Heart left ventricle (tissue), 16 donors: ENCODE measurements around the gene AKAP6. TPM values are rescaled to one million over a fixed set of nuclear protein-coding genes. Genes with fewer than 3 reads are reported as not detected.

Experiments
- ATAC-seq, 4 donors: fragments of 200-7000 bp; cut with Tn5 transposase; one replicate each; pipeline ENCODE4 v1.9.1; 2020 to 2022; ENCODE audit warnings: moderate library complexity in 4 of 4, mild to moderate bottlenecking in 3 of 4, moderate number of reproducible peaks in 1 of 4
- DNase-seq, 5 donors: peaks; one replicate each; pipeline ENCODE4 v3.0.0-alpha.2; 2020
- H3K27ac ChIP-seq, 12 donors: fragments of 200-600 bp; sonication (generic) in 4 of 12; one replicate each; pipeline versions ENCODE4 v1.5.0 to v1.8.0; 2016 to 2022; ENCODE audit warnings: mild to moderate bottlenecking in 2 of 12
- H3K27me3 ChIP-seq, 9 donors: fragments of 200-600 bp; sonication (generic) in 2 of 9; one replicate each; pipeline versions ENCODE4 v1.5.1 to v1.8.0; 2016 to 2022; ENCODE audit warnings: mild to moderate bottlenecking in 3 of 9
- H3K36me3 ChIP-seq, 9 donors: fragments of 200-600 bp; sonication (generic) in 2 of 9; one replicate each; pipeline versions ENCODE4 v1.5.0 to v1.8.0; 2018 to 2022; ENCODE audit warnings: mild to moderate bottlenecking in 2 of 9
- H3K4me1 ChIP-seq, 12 donors: fragments of 200-600 bp; sonication (generic) in 4 of 12; one replicate each; pipeline versions ENCODE4 v1.5.0 to v1.8.0; 2016 to 2022; ENCODE audit warnings: mild to moderate bottlenecking in 3 of 12
- H3K4me3 ChIP-seq, 12 donors: fragments of 200-600 bp; sonication (generic) in 4 of 12; one replicate each; pipeline versions ENCODE4 v1.5.0 to v1.8.0; 2017 to 2022; ENCODE audit warnings: mild to moderate bottlenecking in 9 of 12, moderate library complexity in 4 of 12
- H3K9me3 ChIP-seq, 12 donors: fragments of 200-600 bp; sonication (generic) in 4 of 12; one replicate each; pipeline versions ENCODE4 v1.5.0 to v1.8.0; 2016 to 2022; ENCODE audit warnings: mild to moderate bottlenecking in 1 of 12
- CTCF ChIP-seq, 12 donors: fragments of 200-600 bp; sonication (generic) in 4 of 12; IDR thresholded peaks; one replicate each; pipeline versions ENCODE4 v1.5.0 to v1.8.0; 2018 to 2022; ENCODE audit warnings: antibody characterized with exemption in 12 of 12, mild to moderate bottlenecking in 5 of 12
- POLR2A ChIP-seq, 2 donors: fragments of 450-650 bp; IDR thresholded peaks; one replicate each; pipeline ENCODE4 v1.6.1; 2017; ENCODE audit warnings: antibody characterized with exemption in 2 of 2, mild to moderate bottlenecking in 2 of 2, moderate library complexity in 2 of 2
- WGBS, 4 donors: extraction: QIAGEN DNeasy Blood & Tissue Kit in 2 of 4; methylation state at CpG; one replicate each; pipeline versions ENCODE4 v1.1.5 to v1.1.7; 2013 to 2018; 5-methylcytosine and 5-hydroxymethylcytosine counted together
- intact Hi-C, 10 donors: fragments of 100-400 bp; cut with DNase I; formaldehyde crosslinking; loops; one replicate each; pipeline versions ENCODE4 v1.11.1 to v1.14.2; 2022
- polyA plus RNA-seq, 2 donors: library from polyadenylated mRNA; stranded (reverse); fragments of 200-250 nt; gene quantifications; one replicate each; pipeline ENCODE4 v1.2.3, GENCODE V29; 2013
- total RNA-seq, 9 donors: library from RNA; depleted of rRNA in 2 of 9; stranded (reverse); fragments of >200 nt in 2 of 9; fragmentation: NEBNext Ultra II Directional in 3 of 9; extraction: Animal tissue kit (Norgen Biotek cat#: 25700) in 3 of 9; gene quantifications; one replicate each; pipeline versions ENCODE4 v1.1.0 to v1.2.4, GENCODE V29; 2016 to 2023
- donor health status: ischemic (EF 13 %, LVEDD 7.1; RV severe dilation, severe dysfunction).
- donor health status: healthy with polysubstance abuse.
- donor health status: DM: no; HTN: yes; CAD: no.
- donor health status: DM: no; HTN: no; CAD: no.
- donor health status: ischemic (EF 25% LVEDD 6.9; RV normal size, moderate dysfunction).
- donor health status: ischemic (EF 25% LVEDD 5.7; RV mildly dilated, moderate dysfunction).
- donor health status: healthy.
- donor health status: DM: yes; HTN: yes; CAD: no.
- donor health status: ischemic (EF 35%, LVEDD 5.7; RV mildly dilated, moderate dysfunction).
- donor health status: nonischemic (EF 11% LVEDD 7.7; RV severe dilation, severe dysfunction).
- donor health status: DM: yes; HTN: yes; CAD: no.
- donor health status: PGD.
- donor health status: ischemic (EF 29% LVEDD 5.4; RV normal size, mild dysfunction).
- donor health status: nonischemic (EF 23%, LVEDD 6.1; RV moderate dilation, normal function).

Gene AKAP6
- total and polyA plus RNA-seq, 11 donors, result 20.4 to 303 (median 206) TPM

GRCh38 chr14:32607399-32607798 is 278.3 kb downstream of the AKAP6 start:
- intact Hi-C loops, result loop anchor here in 1 of 10 donors (10.0 kb wide), 1 partner anchor 217 kb away; no protein-coding TSS in a partner anchor
- 28 to 55% (median 44%) methylated on average over 1 of the region's 1 CpG for whole genome bisulfite sequencing, 4 donors
- no peak for TF ChIP-seq CTCF (IDR thresholded peaks at IDR 0.05)
- no peak for TF ChIP-seq POLR2A (IDR thresholded peaks at IDR 0.05)
- Histone ChIP-seq H3K27me3 (no peaks in the 10 kb centered on the region), H3K4me3 (no peak overlapping the region), H3K9me3 (no peaks in the 10 kb centered on the region), H3K36me3 (peaks cover 0 to 5% (median 0%) of the 10 kb centered on the region in 9 donors), H3K27ac (peak overlapping the region in 5 of 12 donors; percentile 4 to 35 (median 18)), H3K4me1 (peaks cover 0 to 60% (median 22%) of the 10 kb centered on the region in 12 donors)
- DNase-seq, result no peak
- ATAC-seq, result peak in 2 of 4 donors; percentile 62 to 66

- H3K27me3 ChIP-seq, result no peaks in the 10 kb centered on the region
- TF ChIP-seq CTCF (IDR thresholded peaks at IDR 0.05) (no peak), POLR2A (IDR thresholded peaks at IDR 0.05) (no peak)
- H3K9me3 ChIP-seq, result no peaks in the 10 kb centered on the region
- DNase-seq (no peak), ATAC-seq (peak in 3 of 4 donors; percentile 20 to 41 (median 23))
- no peak overlapping the region for H3K27ac ChIP-seq
- peaks cover 0 to 54% (median 19%) of the 10 kb centered on the region in 12 donors for H3K4me1 ChIP-seq
- H3K36me3 ChIP-seq, result peaks cover 0 to 5% (median 0%) of the 10 kb centered on the region in 9 donors
- intact Hi-C loops, result loop anchor here in 1 of 10 donors (10.0 kb wide), 1 partner anchor 216 kb away; no protein-coding TSS in a partner anchor
- 60 to 73% (median 69%) methylated on average over 1 of the region's 1 CpG for WGBS, 4 donors
- H3K4me3 ChIP-seq, result no peak overlapping the region
Observed at GRCh38 chr14:32608857-32609256, 279.8 kb downstream of the AKAP6 start.

- WGBS, 4 donors, result 76 to 94% (median 90%) methylated on average over 3 of the region's 3 CpGs
- no peaks in the 10 kb centered on the region for H3K27me3 ChIP-seq
- no peak overlapping the region for H3K4me3 ChIP-seq
- ATAC-seq (no peak), DNase-seq (no peak)
- H3K9me3 ChIP-seq, result no peaks in the 10 kb centered on the region
- H3K4me1 ChIP-seq, result peaks cover 0 to 54% (median 19%) of the 10 kb centered on the region in 12 donors
- no peak for TF ChIP-seq CTCF (IDR thresholded peaks at IDR 0.05)
- TF ChIP-seq POLR2A (IDR thresholded peaks at IDR 0.05), result no peak
- no peak overlapping the region for H3K27ac ChIP-seq
- intact Hi-C loops, result loop anchor here in 1 of 10 donors (10.0 kb wide), 1 partner anchor 215 kb away; no protein-coding TSS in a partner anchor
- peaks cover 0 to 5% (median 0%) of the 10 kb centered on the region in 9 donors for H3K36me3 ChIP-seq
Observed at GRCh38 chr14:32609388-32609787, 280.3 kb downstream of the AKAP6 start.

GRCh38 chr14:32611752-32612151 is 282.7 kb downstream of the AKAP6 start:
- ATAC-seq (peak in 2 of 4 donors; percentile 28 to 41), DNase-seq (no peak)
- Histone ChIP-seq H3K4me1 (peaks cover 0 to 45% (median 16%) of the 10 kb centered on the region in 12 donors), H3K4me3 (no peak overlapping the region), H3K36me3 (peaks cover 0 to 5% (median 0%) of the 10 kb centered on the region in 9 donors), H3K27me3 (no peaks in the 10 kb centered on the region), H3K9me3 (no peaks in the 10 kb centered on the region), H3K27ac (peak overlapping the region in 5 of 12 donors; percentile 6 to 62 (median 41))
- WGBS, 4 donors, result 70 to 80% (median 74%) methylated on average over 1 of the region's 1 CpG
- TF ChIP-seq CTCF (IDR thresholded peaks at IDR 0.05), result no peak
- TF ChIP-seq POLR2A (IDR thresholded peaks at IDR 0.05), result no peak
- intact Hi-C loops, result no loop called here
